ENCODE data around the gene ROMO1.

Gene ROMO1

DNA sequence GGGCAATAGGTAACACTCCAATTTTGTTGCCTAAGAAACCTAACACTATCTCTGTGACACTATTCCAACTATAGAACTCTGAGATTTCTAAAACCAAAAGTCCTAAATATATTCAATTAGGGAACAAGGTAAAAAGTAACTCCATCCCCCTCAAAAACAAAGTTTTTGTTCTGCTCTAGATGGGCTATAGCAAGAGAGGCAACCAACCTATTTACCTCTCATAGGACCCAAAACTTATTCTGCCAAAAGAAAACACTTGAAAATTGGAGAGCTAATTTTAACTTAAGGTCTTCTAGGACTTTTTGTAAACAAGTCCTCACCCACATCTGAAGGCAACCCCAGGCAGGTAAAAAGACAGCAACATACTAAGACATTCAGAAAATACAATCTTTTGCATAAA is 35.2 kb downstream of the ROMO1 start:
- H3K9me3 ChIP-seq (ENCODE audit: insufficient read depth, low read depth, low read length): no peaks in the 10 kb centered on the region
- H3K79me1 ChIP-seq (ENCODE audit: low read length): no peaks in the 10 kb centered on the region
- H3K4me1 ChIP-seq (ENCODE audit: control insufficient read depth in 1 of 2, insufficient read depth in 2 of 2, low read length in 2 of 2): no peaks in the 10 kb centered on the region
- no peak overlapping the region for H3K18ac ChIP-seq (ENCODE audit: low read length)
- H3K4ac ChIP-seq (ENCODE audit: low read depth, low read length): peak overlapping the region; percentile 27
- H2AK5ac ChIP-seq (ENCODE audit: low read length): no peak overlapping the region
- no peak overlapping the region for H2BK12ac ChIP-seq (ENCODE audit: low read length)
- DNase-seq: no peak
- no peak overlapping the region for H4K8ac ChIP-seq (ENCODE audit: low read depth, low read length)
- H3K4me3 ChIP-seq (ENCODE audit: low read depth, low read length): no peak overlapping the region
- peaks cover 19% of the 10 kb centered on the region for H3K79me2 ChIP-seq (ENCODE audit: control insufficient read depth, insufficient read depth, low read length, poor library complexity)
- no peak overlapping the region for H4K12ac ChIP-seq (ENCODE audit: low read depth, low read length)
- H3K27me3 ChIP-seq (ENCODE audit: insufficient read depth, low read length): no peaks in the 10 kb centered on the region
- H3K4me2 ChIP-seq (ENCODE audit: low read length): no peak overlapping the region
- H4K91ac ChIP-seq (ENCODE audit: low read depth, low read length): no peak overlapping the region
- H2BK120ac ChIP-seq (ENCODE audit: insufficient read depth, low read length, poor library complexity): no peak overlapping the region
- H3K36me3 ChIP-seq (ENCODE audit: control insufficient read depth in 1 of 2, insufficient read depth in 2 of 2, low read length in 2 of 2): peaks cover 31 to 50% of the 10 kb centered on the region in 2 experiments
- H3K27ac ChIP-seq (ENCODE audit: low read depth, low read length): no peak overlapping the region
- H3K14ac ChIP-seq (ENCODE audit: low read length): no peak overlapping the region
- no peak overlapping the region for H2AFZ ChIP-seq (ENCODE audit: insufficient read depth, low read length, poor library complexity)
- no peak overlapping the region for H3K9ac ChIP-seq (ENCODE audit: low read length)
- H2BK5ac ChIP-seq (ENCODE audit: low read depth, low read length, poor library complexity): no peak overlapping the region
- H3K23ac ChIP-seq (ENCODE audit: low read length): no peak overlapping the region

DNA sequence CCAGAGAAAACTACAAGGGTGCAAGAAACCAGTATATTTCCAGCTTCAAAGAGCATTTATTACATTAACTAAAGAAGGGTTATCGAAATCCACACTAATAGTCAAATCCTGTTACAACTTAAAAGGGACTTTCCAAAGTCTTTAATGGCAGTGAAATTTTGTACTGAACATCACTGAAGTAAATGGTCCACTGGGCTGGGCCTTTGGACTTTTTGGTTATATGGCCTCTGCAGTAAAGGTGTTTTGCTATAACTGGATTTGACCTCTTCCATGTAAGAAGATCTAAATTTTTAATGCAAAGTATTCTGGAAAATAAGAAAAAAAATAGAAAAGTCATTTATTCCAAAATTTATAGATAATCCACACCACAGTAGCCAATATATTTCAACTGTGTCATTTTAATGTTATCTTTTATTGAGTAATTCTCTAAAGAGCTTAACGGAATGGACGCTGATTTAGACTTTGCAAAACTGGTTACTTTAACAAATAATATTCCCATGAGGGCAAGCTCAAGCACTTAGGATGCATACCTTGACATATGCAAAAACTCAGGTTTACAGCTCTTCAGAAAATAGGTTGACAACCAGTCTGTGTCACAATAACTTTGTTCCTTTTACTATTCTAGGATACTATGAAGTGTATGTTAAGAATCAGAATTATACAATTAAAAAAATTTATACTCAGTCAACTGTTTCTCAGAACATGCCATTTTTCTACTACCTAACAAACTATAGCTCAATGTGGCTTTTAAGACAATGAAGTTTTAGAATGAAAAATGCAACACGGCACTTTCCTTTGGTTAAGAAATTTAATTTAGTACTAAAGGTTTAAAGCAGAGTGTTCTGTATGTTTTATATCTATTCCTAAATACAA is 35.8 kb downstream of the ROMO1 start:
- no CpG with 5 or more reads among the region's 4 CpGs for WGBS (ENCODE audit: extremely low coverage, insufficient coverage, insufficient read length)
- Histone ChIP-seq H3K4me3 (ENCODE audit: low read depth, low read length) (no peak overlapping the region), H3K36me3 (ENCODE audit: control insufficient read depth in 1 of 2, insufficient read depth in 2 of 2, low read length in 2 of 2) (peaks cover 31 to 48% of the 10 kb centered on the region in 2 experiments), H2AK5ac (ENCODE audit: low read length) (no peak overlapping the region), H2AFZ (ENCODE audit: insufficient read depth, low read length, poor library complexity) (no peak overlapping the region), H3K18ac (ENCODE audit: low read length) (no peak overlapping the region), H3K23ac (ENCODE audit: low read length) (no peak overlapping the region), H4K12ac (ENCODE audit: low read depth, low read length) (no peak overlapping the region), H3K4me1 (ENCODE audit: control insufficient read depth in 1 of 2, insufficient read depth in 2 of 2, low read length in 2 of 2) (no peaks in the 10 kb centered on the region), H2BK120ac (ENCODE audit: insufficient read depth, low read length, poor library complexity) (no peak overlapping the region), H3K27ac (ENCODE audit: low read depth, low read length) (no peak overlapping the region), H3K9me3 (ENCODE audit: insufficient read depth, low read depth, low read length) (no peaks in the 10 kb centered on the region), H3K27me3 (ENCODE audit: insufficient read depth, low read length) (no peaks in the 10 kb centered on the region), H3K79me2 (ENCODE audit: control insufficient read depth, insufficient read depth, low read length, poor library complexity) (peaks cover 19% of the 10 kb centered on the region), H3K14ac (ENCODE audit: low read length) (no peak overlapping the region), H2BK5ac (ENCODE audit: low read depth, low read length, poor library complexity) (no peak overlapping the region), H4K91ac (ENCODE audit: low read depth, low read length) (no peak overlapping the region), H4K8ac (ENCODE audit: low read depth, low read length) (no peak overlapping the region), H3K4ac (ENCODE audit: low read depth, low read length) (peak overlapping the region; percentile 62), H3K4me2 (ENCODE audit: low read length) (no peak overlapping the region), H3K79me1 (ENCODE audit: low read length) (no peaks in the 10 kb centered on the region), H3K9ac (ENCODE audit: low read length) (no peak overlapping the region), H2BK12ac (ENCODE audit: low read length) (no peak overlapping the region)
- DNase-seq: no peak

DNA sequence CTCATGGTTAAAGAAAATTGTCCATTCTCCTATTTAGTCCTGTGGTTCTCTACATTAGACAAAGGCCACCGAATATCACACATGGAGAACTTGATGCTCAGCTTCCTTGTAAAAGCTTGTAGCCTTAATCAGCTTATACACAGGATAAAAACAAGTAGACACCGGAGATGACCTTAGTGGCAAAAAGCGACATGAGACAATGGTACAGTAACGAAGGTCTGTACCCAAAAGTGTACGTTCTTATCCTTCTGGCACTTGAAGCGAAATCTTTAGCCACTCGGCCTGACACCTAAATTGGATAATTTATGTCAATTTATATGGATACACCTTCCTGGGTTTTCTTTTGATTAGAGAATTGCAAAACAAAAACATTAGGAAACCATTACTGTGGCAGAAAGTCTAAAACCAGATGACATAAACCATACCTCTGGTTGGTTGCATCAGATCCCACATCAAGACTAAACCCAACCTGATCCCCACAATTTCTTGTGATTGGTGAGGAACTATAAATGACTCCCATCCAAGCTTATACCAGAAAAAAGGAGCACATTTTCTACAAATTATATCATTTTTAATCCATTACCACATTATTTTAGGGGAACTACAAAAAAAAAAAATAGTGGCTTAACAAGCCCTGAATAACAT is 36.7 kb downstream of the ROMO1 start:
- Histone ChIP-seq H3K79me1 (ENCODE audit: low read length) (no peaks in the 10 kb centered on the region), H3K4me2 (ENCODE audit: low read length) (no peak overlapping the region), H3K4me1 (ENCODE audit: control insufficient read depth in 1 of 2, insufficient read depth in 2 of 2, low read length in 2 of 2) (no peaks in the 10 kb centered on the region), H2AFZ (ENCODE audit: insufficient read depth, low read length, poor library complexity) (no peak overlapping the region), H3K27me3 (ENCODE audit: insufficient read depth, low read length) (no peaks in the 10 kb centered on the region), H4K91ac (ENCODE audit: low read depth, low read length) (no peak overlapping the region), H2AK5ac (ENCODE audit: low read length) (no peak overlapping the region), H3K9ac (ENCODE audit: low read length) (no peak overlapping the region), H3K4me3 (ENCODE audit: low read depth, low read length) (no peak overlapping the region), H2BK5ac (ENCODE audit: low read depth, low read length, poor library complexity) (no peak overlapping the region), H4K8ac (ENCODE audit: low read depth, low read length) (no peak overlapping the region), H3K36me3 (ENCODE audit: control insufficient read depth in 1 of 2, insufficient read depth in 2 of 2, low read length in 2 of 2) (peaks cover 31 to 50% of the 10 kb centered on the region in 2 experiments), H3K23ac (ENCODE audit: low read length) (no peak overlapping the region), H3K14ac (ENCODE audit: low read length) (no peak overlapping the region), H3K9me3 (ENCODE audit: insufficient read depth, low read depth, low read length) (no peaks in the 10 kb centered on the region), H2BK120ac (ENCODE audit: insufficient read depth, low read length, poor library complexity) (no peak overlapping the region), H2BK12ac (ENCODE audit: low read length) (no peak overlapping the region), H3K79me2 (ENCODE audit: control insufficient read depth, insufficient read depth, low read length, poor library complexity) (peaks cover 20% of the 10 kb centered on the region), H3K27ac (ENCODE audit: low read depth, low read length) (no peak overlapping the region), H3K4ac (ENCODE audit: low read depth, low read length) (peak overlapping the region; percentile 86), H3K18ac (ENCODE audit: low read length) (no peak overlapping the region), H4K12ac (ENCODE audit: low read depth, low read length) (no peak overlapping the region)
- peak in 1 of 2 donors; percentile 11 for DNase-seq
- no CpG with 5 or more reads among the region's 7 CpGs for WGBS (ENCODE audit: extremely low coverage, insufficient coverage, insufficient read length)

GRCh38 chr20:35737865-35738333 is 38.7 kb downstream of the ROMO1 start:
- H3K23ac ChIP-seq (ENCODE audit: low read length): no peak overlapping the region
- H2AFZ ChIP-seq (ENCODE audit: insufficient read depth, low read length, poor library complexity): no peak overlapping the region
- no peaks in the 10 kb centered on the region for H3K9me3 ChIP-seq (ENCODE audit: insufficient read depth, low read depth, low read length)
- H3K79me2 ChIP-seq (ENCODE audit: control insufficient read depth, insufficient read depth, low read length, poor library complexity): peaks cover 29% of the 10 kb centered on the region
- H3K79me1 ChIP-seq (ENCODE audit: low read length): peaks cover 13% of the 10 kb centered on the region
- H3K4me2 ChIP-seq (ENCODE audit: low read length): no peak overlapping the region
- no peak overlapping the region for H2AK5ac ChIP-seq (ENCODE audit: low read length)
- peaks cover 24 to 42% of the 10 kb centered on the region in 2 experiments for H3K36me3 ChIP-seq (ENCODE audit: control insufficient read depth in 1 of 2, insufficient read depth in 2 of 2, low read length in 2 of 2)
- no peak overlapping the region for H4K91ac ChIP-seq (ENCODE audit: low read depth, low read length)
- H3K4me3 ChIP-seq (ENCODE audit: low read depth, low read length): no peak overlapping the region
- no peak for DNase-seq
- no peaks in the 10 kb centered on the region for H3K4me1 ChIP-seq (ENCODE audit: control insufficient read depth in 1 of 2, insufficient read depth in 2 of 2, low read length in 2 of 2)
- H3K4ac ChIP-seq (ENCODE audit: low read depth, low read length): peak overlapping the region; percentile 94
- no peak overlapping the region for H2BK12ac ChIP-seq (ENCODE audit: low read length)
- H3K27me3 ChIP-seq (ENCODE audit: insufficient read depth, low read length): no peaks in the 10 kb centered on the region
- no peak overlapping the region for H3K9ac ChIP-seq (ENCODE audit: low read length)
- H2BK120ac ChIP-seq (ENCODE audit: insufficient read depth, low read length, poor library complexity): no peak overlapping the region
- H4K8ac ChIP-seq (ENCODE audit: low read depth, low read length): no peak overlapping the region
- H3K18ac ChIP-seq (ENCODE audit: low read length): no peak overlapping the region
- H3K27ac ChIP-seq (ENCODE audit: low read depth, low read length): no peak overlapping the region
- H4K12ac ChIP-seq (ENCODE audit: low read depth, low read length): no peak overlapping the region
- H3K14ac ChIP-seq (ENCODE audit: low read length): no peak overlapping the region
- H2BK5ac ChIP-seq (ENCODE audit: low read depth, low read length, poor library complexity): no peak overlapping the region
- WGBS (ENCODE audit: extremely low coverage, insufficient coverage, insufficient read length): no CpG with 5 or more reads among the region's 15 CpGs

All from trophoblast cell (in vitro differentiated cells and primary cell).